ENCODE results near the gene FTO. TPM values are rescaled to one million over a fixed set of nuclear protein-coding genes. Genes with fewer than 3 reads are reported as not detected.

FTO gene
- total RNA-seq, 2 donors from 2014 or later, result 73.6 to 90.6 TPM

DNA sequence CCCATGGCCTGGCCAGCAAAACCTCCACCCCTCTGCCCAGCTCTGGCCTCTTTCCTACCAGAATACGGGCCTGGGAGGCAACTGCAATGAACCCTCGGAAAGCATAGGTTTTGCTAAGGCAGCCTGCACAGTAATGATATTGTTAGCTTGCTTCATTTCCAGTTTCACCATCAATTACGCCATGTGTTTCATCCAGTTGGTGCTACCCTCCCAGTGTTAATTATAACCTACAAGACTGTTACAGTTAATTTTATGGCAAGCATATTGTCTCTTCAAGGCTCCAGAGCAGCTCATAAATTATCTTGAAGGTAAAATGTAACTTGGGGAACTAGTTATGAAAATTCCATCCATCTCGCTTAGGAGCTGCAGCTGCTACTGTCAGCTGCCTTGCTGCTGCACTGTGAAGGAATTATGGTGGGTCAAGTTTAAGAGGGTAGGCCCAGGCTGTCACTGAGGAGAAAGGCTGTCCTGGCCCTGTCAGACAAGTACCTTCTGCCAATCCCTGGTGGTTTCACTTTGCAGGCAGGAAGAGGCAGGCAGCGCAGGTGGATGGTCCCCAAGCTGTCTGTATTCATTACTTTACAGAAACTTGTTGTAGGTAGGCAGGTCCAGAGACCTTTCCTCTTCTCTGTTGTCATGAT is 242.9 kb downstream of the FTO start:
- Histone ChIP-seq H3K4me3 (no peak overlapping the region), H3K4me1 (peaks cover 0 to 2% of the 10 kb centered on the region in 2 donors), H3K9me3 (no peaks in the 10 kb centered on the region), H3K36me3 (no peaks in the 10 kb centered on the region), H3K27ac (no peak overlapping the region), H3K27me3 (no peaks in the 10 kb centered on the region)
- no peak for DNase-seq (ENCODE audit: low spot score)
- TF ChIP-seq, protein P1, sequence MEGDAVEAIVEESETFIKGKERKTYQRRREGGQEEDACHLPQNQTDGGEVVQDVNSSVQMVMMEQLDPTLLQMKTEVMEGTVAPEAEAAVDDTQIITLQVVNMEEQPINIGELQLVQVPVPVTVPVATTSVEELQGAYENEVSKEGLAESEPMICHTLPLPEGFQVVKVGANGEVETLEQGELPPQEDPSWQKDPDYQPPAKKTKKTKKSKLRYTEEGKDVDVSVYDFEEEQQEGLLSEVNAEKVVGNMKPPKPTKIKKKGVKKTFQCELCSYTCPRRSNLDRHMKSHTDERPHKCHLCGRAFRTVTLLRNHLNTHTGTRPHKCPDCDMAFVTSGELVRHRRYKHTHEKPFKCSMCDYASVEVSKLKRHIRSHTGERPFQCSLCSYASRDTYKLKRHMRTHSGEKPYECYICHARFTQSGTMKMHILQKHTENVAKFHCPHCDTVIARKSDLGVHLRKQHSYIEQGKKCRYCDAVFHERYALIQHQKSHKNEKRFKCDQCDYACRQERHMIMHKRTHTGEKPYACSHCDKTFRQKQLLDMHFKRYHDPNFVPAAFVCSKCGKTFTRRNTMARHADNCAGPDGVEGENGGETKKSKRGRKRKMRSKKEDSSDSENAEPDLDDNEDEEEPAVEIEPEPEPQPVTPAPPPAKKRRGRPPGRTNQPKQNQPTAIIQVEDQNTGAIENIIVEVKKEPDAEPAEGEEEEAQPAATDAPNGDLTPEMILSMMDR (IDR thresholded peaks at IDR 0.05), result no peak

DNA sequence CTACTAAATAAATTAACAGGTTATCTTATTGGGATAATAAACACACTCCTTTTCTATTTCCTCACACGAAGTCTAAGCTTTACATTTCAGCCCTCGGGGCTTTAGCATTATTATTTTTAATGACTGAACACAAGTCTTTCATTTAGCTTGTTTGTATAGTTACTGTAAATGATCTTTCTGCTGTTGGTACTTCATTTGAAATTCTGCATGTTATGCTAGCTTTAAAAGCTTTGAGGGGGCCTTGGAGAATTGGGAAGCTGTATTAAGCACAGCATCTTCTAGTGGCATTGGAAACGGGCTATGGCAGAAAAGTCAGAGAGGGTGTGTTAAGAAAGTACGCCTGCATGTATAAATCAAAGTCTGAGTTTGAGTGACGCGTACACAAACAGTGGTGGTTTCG is 243.7 kb downstream of the FTO start:
- no peak overlapping the region for H3K4me3 ChIP-seq
- no peaks in the 10 kb centered on the region for H3K27me3 ChIP-seq

DNA sequence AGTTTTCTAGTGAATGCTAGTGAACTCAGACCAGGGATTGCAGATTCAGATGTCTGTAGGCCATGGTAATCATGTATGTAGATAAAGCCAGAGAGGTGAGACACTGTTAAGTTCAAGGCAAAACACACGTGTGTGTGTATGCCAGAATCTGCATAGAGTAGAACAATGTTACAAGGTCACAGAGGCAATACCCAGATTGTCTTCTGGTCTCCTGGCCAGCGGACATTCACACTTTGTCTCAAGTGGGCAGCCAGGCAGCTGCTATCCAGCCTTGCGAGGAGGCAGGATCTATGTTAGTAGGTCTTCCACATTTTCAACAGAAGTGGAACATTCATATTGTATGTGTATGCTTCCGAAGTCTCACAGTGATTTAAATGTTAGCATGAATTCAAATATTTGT is 244.4 kb downstream of the FTO start:
- Histone ChIP-seq H3K9me3 (no peaks in the 10 kb centered on the region), H3K4me1 (peaks cover 0 to 6% of the 10 kb centered on the region in 2 donors), H3K4me3 (no peak overlapping the region), H3K36me3 (no peaks in the 10 kb centered on the region), H3K27me3 (no peaks in the 10 kb centered on the region), H3K27ac (no peak overlapping the region)
- no peak for DNase-seq (ENCODE audit: low spot score)
- TF ChIP-seq, protein P1 (IDR thresholded peaks at IDR 0.05), result no peak

More for the DNA sequence above, 243.7 kb downstream of the FTO start:
- TF ChIP-seq, protein P1 (IDR thresholded peaks at IDR 0.05), result no peak
- Histone ChIP-seq H3K36me3 (no peaks in the 10 kb centered on the region), H3K27ac (no peak overlapping the region), H3K9me3 (no peaks in the 10 kb centered on the region), H3K4me1 (peaks cover 0 to 6% of the 10 kb centered on the region in 2 donors)
- no peak for DNase-seq (ENCODE audit: low spot score)

DNA sequence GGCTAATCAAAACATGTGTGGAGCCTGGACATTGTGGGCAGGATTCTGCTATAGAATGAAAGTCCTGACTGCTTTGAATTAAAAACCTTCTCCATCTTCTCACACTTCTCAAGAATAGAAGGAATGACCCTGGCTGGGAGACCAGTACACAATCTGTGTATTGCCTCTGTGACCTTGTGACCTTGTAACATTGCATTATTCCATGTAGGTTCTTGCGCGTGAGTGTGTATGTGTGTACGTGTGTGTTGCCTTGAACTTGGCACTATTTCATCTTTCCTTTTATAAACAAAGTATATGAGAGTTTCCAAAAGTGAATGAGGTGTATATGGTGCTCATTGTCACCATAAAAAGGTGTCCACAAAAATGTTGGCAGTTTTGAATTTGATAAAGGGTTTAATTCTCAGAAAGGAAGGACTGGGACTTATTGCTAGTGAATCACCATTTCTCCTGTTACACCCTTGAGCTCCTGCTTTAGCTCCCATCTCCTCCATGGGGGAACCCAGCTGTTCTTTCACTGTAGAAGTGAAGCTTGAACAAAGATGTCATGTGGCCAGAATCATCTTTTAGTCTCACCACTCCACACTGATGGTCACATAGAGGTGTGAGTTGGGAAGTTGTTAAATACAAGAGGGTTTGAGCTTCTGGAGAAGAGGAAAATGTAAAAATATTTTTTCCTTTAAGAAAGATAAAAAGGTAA is 244.9 kb downstream of the FTO start:
- H3K27me3 ChIP-seq, result no peaks in the 10 kb centered on the region
- DNase-seq (ENCODE audit: low spot score), result no peak
- TF ChIP-seq, protein P1 (IDR thresholded peaks at IDR 0.05), result no peak

DNA sequence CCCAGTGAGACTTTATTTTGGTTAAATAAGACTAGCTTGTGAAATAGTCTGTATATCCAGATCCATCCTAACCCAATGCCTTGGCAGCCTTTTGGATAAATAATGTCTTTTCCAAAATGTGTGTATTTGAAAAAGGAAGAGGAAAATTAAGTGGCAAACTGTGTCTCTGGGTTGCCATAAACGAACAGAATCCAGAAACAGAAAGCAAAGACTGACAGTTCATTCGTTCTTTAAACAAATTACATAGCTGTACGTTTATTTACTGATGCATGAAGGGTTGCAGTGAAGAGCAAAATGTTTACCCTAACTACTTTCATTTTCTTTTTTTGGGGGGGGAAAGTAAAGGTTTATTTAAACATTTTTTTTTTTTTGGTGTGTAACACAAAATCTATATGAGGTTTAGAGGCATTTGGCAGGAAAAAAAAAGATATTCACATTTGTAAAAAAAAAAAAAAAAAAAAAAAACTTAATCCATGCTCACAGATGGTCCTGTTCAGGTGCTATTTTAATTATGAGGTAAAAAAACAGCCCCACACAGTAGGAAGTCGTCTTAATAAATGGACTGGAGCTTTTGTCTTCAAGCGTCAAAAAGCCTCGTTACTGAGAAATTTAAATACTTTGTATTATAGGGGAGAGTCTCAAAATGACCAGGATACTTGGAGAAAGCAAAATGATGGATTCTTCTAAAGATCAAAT is 245.9 kb downstream of the FTO start:
- H3K27ac ChIP-seq, result no peak overlapping the region
- H3K36me3 ChIP-seq, result no peaks in the 10 kb centered on the region
- DNase-seq (ENCODE audit: low spot score), result no peak
- no peaks in the 10 kb centered on the region for H3K27me3 ChIP-seq
- TF ChIP-seq, protein P1 (IDR thresholded peaks at IDR 0.05), result no peak
- no peaks in the 10 kb centered on the region for H3K9me3 ChIP-seq
- H3K4me1 ChIP-seq, result peaks cover 0 to 6% of the 10 kb centered on the region in 2 donors
- H3K4me3 ChIP-seq, result no peak overlapping the region

More for the DNA sequence above, 244.9 kb downstream of the FTO start:
- H3K9me3 ChIP-seq, result no peaks in the 10 kb centered on the region
- H3K4me1 ChIP-seq, result peaks cover 0 to 6% of the 10 kb centered on the region in 2 donors
- no peaks in the 10 kb centered on the region for H3K36me3 ChIP-seq
- H3K4me3 ChIP-seq, result no peak overlapping the region
- no peak overlapping the region for H3K27ac ChIP-seq

All from right atrium auricular region (tissue), 2 donors.